Left colon (tissue), 2 donors: ENCODE measurements around the gene CCL7. TPM values are rescaled to one million over a fixed set of nuclear protein-coding genes. Genes with fewer than 3 reads are reported as not detected.

Experiments
- ATAC-seq: fragments of 200-7000 bp; cut with Tn5 transposase; one replicate; pipeline ENCODE4 v1.9.1; 2020; ENCODE audit warnings: mild to moderate bottlenecking, moderate library complexity
- DNase-seq, 2 donors: peaks; one replicate each; pipeline ENCODE4 v3.0.0-alpha.2; 2020
- intact Hi-C, 2 donors: fragments of 100-400 bp; cut with DNase I in 1 of 2; cut with micrococcal nuclease in 1 of 2; formaldehyde crosslinking; loops; one replicate each; pipeline versions ENCODE4 v1.11.2 to v1.14.0; 2022; cut with DNase I, micrococcal nuclease
- total RNA-seq, 2 donors: library from RNA; stranded (reverse); fragmentation: NEBNext Ultra II Directional; extraction: Animal tissue kit (Norgen Biotek cat#: 25700); gene quantifications; one replicate each; pipeline ENCODE4 v1.2.1, GENCODE V29; 2021
- donor health status: DM: no; HTN: no; CAD: no.
- donor health status: DM: yes; HTN: yes; CAD: no.

Gene CCL7
- total RNA-seq, 2 donors from 2014 or later, result not detected

DNA sequence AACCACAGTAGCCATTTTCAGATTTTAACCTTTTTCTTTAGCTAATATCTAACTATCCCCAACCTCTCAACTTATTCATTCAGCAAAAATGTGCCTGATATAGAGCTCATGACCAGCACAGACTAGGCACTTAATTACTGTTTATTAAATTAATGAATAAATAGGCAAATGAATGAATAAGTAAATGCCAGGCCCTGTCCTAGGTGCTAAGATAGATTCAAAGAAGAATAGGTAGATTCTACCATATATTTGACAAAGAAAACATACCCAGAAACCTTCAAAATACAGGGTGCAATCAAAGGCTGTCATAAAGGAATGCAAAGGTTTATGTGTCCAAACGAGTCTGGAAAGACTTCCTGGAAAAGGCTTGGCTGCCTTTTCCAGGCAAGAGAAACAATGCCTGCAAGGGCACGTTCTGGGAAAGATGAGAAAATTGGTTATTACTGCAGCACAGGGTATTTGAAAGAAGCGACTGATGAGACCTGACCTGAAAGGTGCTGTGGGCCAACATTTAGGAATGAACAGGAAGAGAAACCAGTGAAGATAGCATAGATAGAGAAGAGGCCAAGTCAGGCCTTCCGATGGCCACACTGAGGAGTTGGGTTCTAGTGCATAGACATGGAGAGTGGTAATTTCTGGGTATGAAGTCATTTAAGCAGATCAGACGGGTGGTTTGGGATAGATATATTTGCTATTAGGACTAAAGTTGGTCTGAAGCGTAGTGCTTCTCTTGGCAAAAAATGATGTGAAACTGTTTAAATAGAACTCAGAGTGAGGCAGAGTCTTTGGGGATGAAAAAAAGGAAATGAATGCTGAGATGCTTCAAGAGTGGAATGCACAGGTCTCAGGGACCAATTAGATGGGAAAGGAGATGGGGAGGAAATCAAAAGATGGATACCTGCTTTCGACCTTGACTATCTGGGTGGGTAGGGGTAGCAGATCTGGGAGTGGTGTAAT is 26.4 kb upstream of the CCL7 start:
- ATAC-seq (no peak), DNase-seq (no peak)
- intact Hi-C loops, result no loop called here

DNA sequence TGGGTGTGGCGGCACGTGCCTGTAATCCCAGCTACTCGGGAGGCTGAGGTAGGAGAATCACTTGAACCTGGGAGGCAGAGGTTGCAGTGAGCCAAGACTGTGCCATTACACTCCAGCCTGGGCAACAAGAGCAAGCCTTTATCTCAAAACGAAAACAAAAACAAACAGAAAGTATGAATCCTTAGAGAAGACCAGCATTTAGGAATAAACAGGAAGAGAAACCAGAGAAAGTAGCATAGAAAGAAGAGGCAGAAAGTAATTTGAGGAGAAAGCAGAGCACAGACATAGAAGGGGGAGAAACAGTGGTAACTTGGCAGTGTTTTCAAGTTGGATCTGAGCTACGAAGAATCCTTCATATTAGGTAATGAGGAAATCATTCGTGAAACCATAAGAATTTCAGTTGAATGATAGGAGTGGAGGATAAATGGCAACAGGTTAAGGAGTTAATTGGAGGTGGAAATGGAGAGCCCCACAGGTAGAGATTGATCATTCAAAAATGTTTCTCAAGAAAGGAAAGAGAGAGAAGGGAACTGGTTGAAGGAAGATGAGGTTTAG is 24.6 kb upstream of the CCL7 start:
- ATAC-seq (no peak), DNase-seq (no peak)
- intact Hi-C loops, result no loop called here

DNA sequence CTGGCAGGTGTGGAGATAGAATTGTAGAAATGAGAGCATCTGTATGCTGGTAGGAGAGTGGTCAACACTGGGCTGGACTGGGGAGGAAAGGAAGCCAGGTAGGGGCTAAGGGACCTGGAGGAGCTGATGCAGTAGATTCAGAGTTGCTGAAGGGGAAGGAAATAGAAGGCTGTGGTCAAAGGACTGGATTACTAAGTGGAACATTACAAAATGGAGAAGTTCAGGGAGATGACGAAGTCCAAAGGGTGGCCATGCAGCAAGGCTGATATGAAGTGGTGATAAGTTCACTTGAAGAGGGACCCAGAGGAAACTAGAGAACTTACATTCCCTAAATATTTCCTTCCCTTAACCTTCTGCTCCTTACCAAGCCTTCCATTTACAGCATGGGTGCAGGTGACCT is 23.6 kb upstream of the CCL7 start:
- ATAC-seq (no peak), DNase-seq (no peak)
- intact Hi-C loops, result no loop called here

DNA sequence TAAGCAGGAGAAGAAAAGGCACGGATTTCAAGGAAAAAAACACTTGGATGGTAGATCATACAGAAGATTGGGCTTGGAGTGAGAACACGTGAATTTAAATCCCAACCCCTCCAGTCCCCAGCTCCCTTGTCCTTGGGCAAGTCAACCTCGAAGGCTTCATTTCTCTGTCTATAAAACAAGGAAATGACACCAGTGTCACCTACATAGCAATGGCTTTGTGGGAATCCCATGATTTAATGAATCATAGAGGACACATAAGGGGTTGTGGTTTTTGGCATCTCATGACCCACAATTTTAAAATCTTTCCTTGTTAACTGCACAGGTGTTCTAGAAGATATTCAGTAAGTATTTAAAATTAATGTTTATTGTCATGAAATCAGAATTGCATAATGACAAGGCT is 23.1 kb upstream of the CCL7 start:
- intact Hi-C loops, result no loop called here
- ATAC-seq, result no peak

DNA sequence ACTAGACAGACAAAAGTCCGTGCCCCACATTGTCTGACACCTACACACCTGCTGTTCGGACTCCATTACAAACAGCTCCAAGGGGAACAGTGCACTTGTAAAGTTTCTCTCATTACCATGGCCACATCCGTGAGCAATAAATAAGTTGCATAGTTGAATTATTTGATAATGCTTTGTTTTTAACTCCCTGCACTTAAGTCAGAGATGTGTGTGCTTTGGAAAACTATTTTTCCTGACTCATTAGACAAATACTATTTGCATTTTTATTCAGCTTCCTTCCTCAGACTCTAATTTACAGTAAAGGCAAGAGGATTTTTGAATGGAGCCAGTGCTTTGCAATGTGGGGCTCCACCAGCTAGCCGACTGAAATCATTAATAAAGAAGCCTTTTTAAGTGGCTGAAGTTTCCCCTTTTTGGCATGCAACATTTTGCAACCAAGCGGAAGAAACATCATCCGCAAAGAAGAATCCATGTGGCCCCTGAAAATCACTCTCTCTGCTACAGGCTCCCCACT is 21.5 kb upstream of the CCL7 start:
- intact Hi-C loops, result no loop called here
- no peak for ATAC-seq
- no peak for DNase-seq

More for the DNA sequence above, 23.1 kb upstream of the CCL7 start:
- DNase-seq, result no peak

DNA sequence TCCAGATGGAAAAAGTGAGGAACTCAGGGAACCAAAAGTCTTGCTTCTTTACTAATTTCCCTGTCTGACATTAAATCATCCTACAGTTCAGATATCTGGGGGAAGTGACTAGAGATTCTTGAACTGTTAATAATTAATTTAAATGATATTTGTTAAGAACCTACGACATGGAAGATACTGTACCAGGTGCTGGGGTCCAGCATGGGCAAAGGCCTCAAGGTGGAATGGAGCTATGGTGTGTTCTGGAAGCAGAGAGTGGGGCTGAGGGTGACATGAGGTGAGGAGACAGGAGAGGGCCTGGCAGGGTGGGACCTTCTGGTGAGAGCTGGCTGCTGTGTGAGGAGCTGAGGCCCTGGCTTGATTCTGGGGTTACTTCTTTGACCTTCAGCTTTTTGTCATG is 21.0 kb upstream of the CCL7 start:
- intact Hi-C loops, result no loop called here
- no peak for DNase-seq
- no peak for ATAC-seq

DNA sequence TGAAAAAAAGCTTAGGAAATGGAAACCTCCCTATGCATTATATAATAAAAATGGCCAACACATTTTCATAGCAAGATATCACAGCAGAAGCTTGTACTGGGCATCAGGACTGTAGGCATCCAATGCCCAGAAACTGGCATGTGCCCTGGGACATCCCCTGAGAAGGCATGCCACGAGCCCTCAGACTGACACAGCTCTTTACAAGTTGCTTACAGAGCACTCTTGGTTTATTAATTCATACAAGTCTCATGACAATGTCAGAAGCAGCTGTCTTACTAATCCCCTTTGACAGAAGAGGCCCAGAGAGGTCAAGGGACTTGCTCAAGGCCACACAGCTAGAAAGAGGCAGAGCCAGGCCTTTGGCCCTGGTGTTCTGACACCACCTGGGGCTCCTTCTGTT is 20.5 kb upstream of the CCL7 start:
- no peak for ATAC-seq
- intact Hi-C loops, result no loop called here
- DNase-seq, result no peak

DNA sequence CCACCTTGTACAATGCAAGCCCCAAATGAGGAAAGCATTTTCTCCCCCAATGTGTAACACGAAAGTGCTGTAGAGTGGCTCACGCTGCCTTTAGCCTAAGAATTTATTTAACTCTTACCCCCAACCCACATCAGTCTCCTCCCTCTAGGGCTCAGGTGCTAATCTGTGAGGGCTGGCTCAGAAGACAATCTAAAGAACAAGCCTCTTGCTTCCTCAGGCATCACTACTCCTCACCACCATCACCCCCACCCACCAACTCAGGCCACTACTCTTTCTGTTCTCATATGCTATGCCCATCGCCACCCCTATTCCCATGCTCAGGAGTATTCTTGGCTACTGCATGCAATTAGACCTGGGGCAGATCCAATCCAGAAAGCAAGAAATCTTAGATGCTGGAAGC is 18.8 kb upstream of the CCL7 start:
- no peak for ATAC-seq
- no peak for DNase-seq
- intact Hi-C loops, result no loop called here

DNA sequence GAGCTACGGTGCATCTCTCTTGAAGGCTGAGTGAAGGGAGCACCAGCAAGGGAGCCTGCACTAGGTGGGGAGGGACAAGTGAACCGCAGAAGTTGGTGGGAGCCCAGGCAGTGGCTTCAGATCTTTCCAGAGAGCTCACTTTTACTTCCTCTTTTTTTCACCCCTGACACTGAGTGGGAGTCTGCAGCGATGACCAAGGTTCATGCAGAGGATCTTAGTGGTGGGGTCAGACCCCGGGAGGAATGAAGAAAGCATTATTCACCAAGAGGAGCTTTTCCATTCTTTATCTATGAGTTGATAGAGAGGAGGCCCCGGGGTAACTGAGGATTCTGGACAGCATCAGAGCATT is 18.0 kb upstream of the CCL7 start:
- ATAC-seq (peak; percentile 9), DNase-seq (no peak)
- intact Hi-C loops, result no loop called here

DNA sequence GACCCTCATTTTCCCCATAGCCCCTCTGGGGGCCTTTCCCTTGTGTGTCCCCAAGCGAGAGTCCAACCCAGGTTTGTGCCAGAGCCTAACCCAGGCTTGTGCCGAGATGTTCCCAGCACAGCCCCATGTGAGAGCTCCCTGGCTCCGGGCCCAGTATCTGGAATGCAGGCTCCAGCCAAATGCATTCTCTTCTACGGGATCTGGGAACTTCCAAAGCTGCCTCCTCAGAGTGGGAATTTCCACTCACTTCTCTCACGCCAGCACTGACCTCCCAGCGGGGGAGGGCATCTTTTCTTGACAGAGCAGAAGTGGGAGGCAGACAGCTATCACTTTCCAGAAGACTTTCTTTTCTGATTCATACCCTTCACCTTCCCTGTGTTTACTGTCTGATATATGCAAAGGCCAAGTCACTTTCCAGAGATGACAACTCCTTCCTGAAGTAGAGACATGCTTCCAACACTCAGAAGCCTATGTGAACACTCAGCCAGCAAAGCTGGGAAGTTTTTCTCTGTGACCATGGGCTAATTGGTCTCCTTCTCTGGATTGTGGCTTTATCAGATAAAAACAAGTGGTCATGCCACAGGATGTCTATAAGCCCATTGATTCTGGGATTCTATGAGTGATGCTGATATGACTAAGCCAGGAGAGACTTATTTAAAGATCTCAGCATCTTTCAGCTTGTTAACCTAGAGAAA is 17.4 kb upstream of the CCL7 start:
- intact Hi-C loops, result no loop called here
- DNase-seq, result peak; percentile 75 to 80
- ATAC-seq, result peak; percentile 26

DNA sequence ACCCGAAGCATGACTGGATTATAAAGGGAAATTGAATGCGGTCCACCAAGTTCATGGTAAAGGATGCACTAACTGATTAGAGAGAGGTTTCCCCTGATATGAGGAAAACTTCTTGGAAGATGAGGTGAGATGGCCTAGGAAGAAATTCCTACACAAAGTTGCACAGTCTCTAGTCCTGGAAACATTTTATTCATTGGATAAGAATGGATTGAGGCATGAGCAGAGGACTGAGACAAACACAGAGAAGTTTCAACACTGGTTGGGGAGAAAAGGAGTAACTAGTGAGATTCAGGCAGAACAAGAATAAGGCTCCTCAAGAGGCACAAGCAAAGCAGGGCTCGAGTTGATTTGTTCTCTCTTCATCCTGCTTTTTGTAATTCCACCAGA is 16.9 kb upstream of the CCL7 start:
- ATAC-seq (no peak), DNase-seq (no peak)
- intact Hi-C loops, result no loop called here

DNA sequence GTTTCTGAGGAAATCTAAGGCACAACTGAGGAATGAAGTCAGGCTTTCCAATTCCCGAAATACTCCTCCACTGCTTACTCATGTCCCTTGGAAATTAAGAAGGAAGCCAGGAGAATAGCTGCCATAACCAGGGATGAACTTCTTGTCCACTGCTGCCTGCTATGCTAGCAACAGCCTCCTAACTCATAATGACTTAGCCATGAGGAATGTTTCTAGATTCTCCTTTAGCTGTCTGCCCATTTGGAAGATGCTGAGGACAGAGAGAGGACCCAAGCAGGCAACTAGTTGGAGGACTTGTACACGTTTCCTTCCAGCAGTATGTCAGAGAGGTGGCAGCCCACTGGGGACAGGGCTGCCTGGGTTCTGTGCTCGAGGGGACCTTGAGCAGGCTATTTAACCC is 15.9 kb upstream of the CCL7 start:
- ATAC-seq (no peak), DNase-seq (no peak)

DNA sequence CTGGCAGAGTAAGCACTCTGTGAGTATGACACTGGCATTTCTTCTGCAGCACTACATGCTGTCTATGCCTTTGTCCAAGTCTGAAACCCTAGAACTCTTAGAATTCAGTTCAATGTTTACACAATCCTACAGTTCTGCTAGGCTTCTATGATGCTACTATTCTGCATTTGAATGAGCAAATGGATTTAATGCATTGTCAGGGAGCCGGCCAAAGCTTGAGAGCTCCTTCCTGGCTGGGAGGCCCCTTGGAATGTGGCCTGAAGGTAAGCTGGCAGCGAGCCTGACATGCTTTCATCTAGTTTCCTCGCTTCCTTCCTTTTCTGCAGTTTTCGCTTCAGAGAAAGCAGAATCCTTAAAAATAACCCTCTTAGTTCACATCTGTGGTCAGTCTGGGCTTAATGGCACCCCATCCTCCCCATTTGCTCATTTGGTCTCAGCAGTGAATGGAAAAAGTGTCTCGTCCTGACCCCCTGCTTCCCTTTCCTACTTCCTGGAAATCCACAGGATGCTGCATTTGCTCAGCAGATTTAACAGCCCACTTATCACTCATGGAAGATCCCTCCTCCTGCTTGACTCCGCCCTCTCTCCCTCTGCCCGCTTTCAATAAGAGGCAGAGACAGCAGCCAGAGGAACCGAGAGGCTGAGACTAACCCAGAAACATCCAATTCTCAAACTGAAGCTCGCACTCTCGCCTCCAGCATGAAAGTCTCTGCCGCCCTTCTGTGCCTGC is 15.2 kb upstream of the CCL7 start, which contains the start of gene CCL2:
Gene CCL2, plus strand, starts transcription at position 635 of the 730 bp plus-strand sequence. Its CDS starts 65 bp downstream, at position 700.
- intact Hi-C loops, result no loop called here
- DNase-seq (peak; percentile 45 to 63), ATAC-seq (no peak)

More for the DNA sequence above, 15.9 kb upstream of the CCL7 start:
- intact Hi-C loops, result no loop called here

DNA sequence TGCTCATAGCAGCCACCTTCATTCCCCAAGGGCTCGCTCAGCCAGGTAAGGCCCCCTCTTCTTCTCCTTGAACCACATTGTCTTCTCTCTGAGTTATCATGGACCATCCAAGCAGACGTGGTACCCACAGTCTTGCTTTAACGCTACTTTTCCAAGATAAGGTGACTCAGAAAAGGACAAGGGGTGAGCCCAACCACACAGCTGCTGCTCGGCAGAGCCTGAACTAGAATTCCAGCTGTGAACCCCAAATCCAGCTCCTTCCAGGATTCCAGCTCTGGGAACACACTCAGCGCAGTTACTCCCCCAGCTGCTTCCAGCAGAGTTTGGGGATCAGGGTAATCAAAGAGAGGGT is 14.7 kb upstream of the CCL7 start:
- intact Hi-C loops, result no loop called here
- no peak for ATAC-seq

DNA sequence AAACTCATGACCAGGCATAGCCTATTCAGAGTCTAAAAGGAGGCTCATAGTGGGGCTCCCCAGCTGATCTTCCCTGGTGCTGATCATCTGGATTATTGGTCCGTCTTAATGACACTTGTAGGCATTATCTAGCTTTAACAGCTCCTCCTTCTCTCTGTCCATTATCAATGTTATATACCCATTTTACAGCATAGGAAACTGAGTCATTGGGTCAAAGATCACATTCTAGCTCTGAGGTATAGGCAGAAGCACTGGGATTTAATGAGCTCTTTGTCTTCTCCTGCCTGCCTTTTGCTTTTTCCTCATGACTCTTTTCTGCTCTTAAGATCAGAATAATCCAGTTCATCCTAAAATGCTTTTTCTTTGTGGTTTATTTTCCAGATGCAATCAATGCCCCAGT is 14.2 kb upstream of the CCL7 start:
- intact Hi-C loops, result no loop called here
- DNase-seq, result no peak
- no peak for ATAC-seq

More for the DNA sequence above, 14.7 kb upstream of the CCL7 start:
- no peak for DNase-seq

DNA sequence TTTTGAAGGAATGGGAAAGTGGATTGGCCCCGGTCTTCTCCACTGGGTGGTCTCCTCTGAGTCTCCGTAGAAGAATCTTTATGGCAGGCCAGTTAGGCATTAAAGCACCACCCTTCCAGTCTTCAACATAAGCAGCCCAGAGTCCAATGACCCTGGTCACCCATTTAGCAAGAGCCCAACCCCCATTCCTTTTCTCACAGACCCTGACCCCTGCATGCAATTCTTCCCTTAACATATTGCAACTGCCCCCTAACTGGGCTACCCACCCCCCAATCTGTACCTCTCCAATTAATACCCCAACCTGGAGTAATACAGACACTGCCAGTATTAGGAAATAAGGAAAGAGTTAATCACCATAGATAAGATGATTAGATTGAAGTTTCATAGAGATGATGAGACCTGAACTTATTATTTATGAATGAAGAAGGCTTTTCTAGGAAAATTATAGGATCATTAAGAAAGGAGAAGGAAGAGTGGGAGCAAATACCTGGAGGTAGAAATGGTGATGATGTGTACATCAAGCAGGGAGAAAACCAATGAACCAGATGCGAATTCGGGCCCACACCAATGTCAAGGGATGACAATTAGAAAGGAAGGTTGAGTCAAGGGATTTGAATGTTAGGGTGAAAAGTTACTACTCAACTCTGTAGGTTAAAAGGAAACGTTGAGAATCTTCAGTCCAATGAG is 12.6 kb upstream of the CCL7 start:
- DNase-seq, result no peak
- intact Hi-C loops, result no loop called here
- ATAC-seq, result no peak

DNA sequence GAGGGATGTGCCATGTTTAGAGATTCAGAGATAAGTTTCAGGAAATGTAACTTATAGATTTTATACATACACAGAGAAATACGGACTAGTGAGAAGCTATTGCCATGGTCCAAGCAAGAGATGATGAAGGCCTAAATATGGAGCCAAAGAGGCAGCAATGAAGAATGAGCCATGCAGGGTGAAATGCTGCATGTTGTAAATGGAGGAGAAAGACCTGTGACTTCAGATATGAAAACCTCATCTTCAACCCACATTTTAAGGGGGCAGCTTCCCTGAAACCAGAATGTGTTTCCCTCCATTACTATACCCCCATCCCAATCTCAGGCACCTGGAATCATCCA is 12.1 kb upstream of the CCL7 start:
- DNase-seq, result no peak
- intact Hi-C loops, result no loop called here

DNA sequence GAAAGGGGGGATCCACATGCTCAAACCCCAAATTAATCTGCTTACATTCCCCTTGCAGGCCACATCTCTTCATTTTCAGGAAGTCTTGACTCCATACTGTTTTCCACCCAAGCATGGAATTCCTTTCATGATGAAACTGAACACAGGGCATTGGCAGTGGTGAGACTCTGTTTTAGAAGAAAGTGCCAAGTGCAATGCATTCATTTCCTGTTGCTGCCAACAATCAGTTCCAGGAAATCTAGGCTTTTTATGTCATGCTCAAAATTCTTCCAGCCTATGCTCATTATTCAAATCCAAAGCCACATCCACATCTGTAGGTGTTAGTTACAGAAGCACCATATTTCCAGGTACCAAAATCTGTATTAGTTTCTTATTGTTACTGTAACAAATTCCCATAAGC is 10.9 kb upstream of the CCL7 start:
- DNase-seq (no peak), ATAC-seq (no peak)
- intact Hi-C loops, result no loop called here

More for the DNA sequence above, 12.1 kb upstream of the CCL7 start:
- ATAC-seq, result no peak

DNA sequence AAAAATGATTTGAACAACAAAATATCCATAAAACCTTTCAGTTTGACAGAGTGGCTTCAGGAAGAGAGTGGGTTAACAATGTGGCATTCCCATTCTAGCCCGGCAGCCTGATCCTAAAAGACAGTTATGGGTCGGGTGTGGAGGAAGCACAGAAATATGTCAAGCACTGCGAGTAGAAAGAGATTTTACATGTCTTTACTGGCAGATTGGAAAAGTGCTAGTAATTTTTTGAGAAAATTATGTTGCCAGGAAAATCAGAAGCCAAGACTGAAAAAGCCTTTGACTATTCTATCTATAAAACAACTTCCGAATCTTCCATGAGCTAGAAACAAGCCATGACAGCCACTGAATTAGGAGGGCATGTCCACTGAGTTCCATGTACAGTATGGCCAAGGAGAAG is 9.2 kb upstream of the CCL7 start:
- intact Hi-C loops, result no loop called here
- DNase-seq (no peak), ATAC-seq (no peak)
